Naive B cell (primary cell): Measurements from ENCODE around the gene SHKBP1. TPM values are rescaled to one million over a fixed set of nuclear protein-coding genes. Genes with fewer than 3 reads are reported as not detected.
"Not testable (repeated sequence)": the region's sequence is repeated elsewhere in the genome, so short reads cannot be mapped to it uniquely, and the experiment has no call there.

Source experiments
- ATAC-seq, 2 donors: fragments of 150-1000 bp; cut with Tn5 transposase; 2 replicates each; pipeline ENCODE4 v1.10.0; 2021; ENCODE audit warnings: low read depth in 2 of 2, mild to moderate bottlenecking in 2 of 2, moderate library complexity in 2 of 2
- DNase-seq: peaks from one replicate; pipeline ENCODE4 v3.0.0; 2022
- H3K27ac Mint-ChIP-seq, 6 donors: one replicate each; pipeline ENCODE4 v1.8.0; 2020 to 2022; ENCODE audit warnings: mild to moderate bottlenecking in 6 of 6, mixed read lengths in 6 of 6, moderate library complexity in 5 of 6, inconsistent platforms in 2 of 6
- H3K27me3 Mint-ChIP-seq, 3 donors: one replicate each; pipeline ENCODE4 v1.8.0; 2021 to 2022; ENCODE audit warnings: mixed read lengths in 3 of 3, mild to moderate bottlenecking in 1 of 3
- H3K36me3 Mint-ChIP-seq, 2 donors: one replicate each; pipeline ENCODE4 v1.8.0; 2020 to 2022; ENCODE audit warnings: mixed read lengths in 2 of 2, inconsistent platforms in 1 of 2, mild to moderate bottlenecking in 1 of 2
- H3K4me1 Mint-ChIP-seq, 3 donors: one replicate each; pipeline ENCODE4 v1.8.0; 2020 to 2022; ENCODE audit warnings: mixed read lengths in 3 of 3, inconsistent platforms in 1 of 3, mild to moderate bottlenecking in 1 of 3, moderate library complexity in 1 of 3
- H3K4me3 Mint-ChIP-seq, 8 donors: one replicate each; pipeline ENCODE4 v1.8.0; 2020 to 2022; ENCODE audit warnings: mild to moderate bottlenecking in 8 of 8, mixed read lengths in 8 of 8, moderate library complexity in 8 of 8, inconsistent platforms in 2 of 8
- H3K9me3 Mint-ChIP-seq, 7 donors: one replicate each; pipeline ENCODE4 v1.8.0; 2020 to 2022; ENCODE audit warnings: mixed read lengths in 7 of 7, mild to moderate bottlenecking in 5 of 7, inconsistent platforms in 2 of 7, moderate library complexity in 1 of 7
- polyA plus RNA-seq, 6 donors: library from polyadenylated mRNA; unstranded; fragments of 300-500 nt; fragmentation: Illumina TruSeq; gene quantifications; one replicate each; pipeline ENCODE4 v1.2.3, GENCODE V29; 2021; ENCODE audit warnings: low read depth in 6 of 6

SHKBP1 gene
- polyA plus RNA-seq, 6 donors from 2014 or later, result 125 to 196 (median 152) TPM

GRCh38 chr19:40547190-40547589 is 29.5 kb upstream of the SHKBP1 start:
- peaks cover 32 to 55% (median 39%) of the 10 kb centered on the region in 3 donors for H3K27me3 Mint-ChIP-seq
- not testable (repeated sequence) for ATAC-seq, DNase-seq, H3K27ac Mint-ChIP-seq, H3K36me3 Mint-ChIP-seq, H3K4me3 Mint-ChIP-seq
- H3K4me1 Mint-ChIP-seq, result peaks cover 11 to 12% (median 12%) of the 10 kb centered on the region in 3 donors
- H3K9me3 Mint-ChIP-seq, result peaks cover 0 to 10% (median 5%) of the 10 kb centered on the region in 7 donors

GRCh38 chr19:40547836-40548235 is 28.8 kb upstream of the SHKBP1 start:
- Mint-ChIP-seq H3K9me3 (peaks cover 0 to 10% (median 5%) of the 10 kb centered on the region in 7 donors), H3K27me3 (peaks cover 33 to 55% (median 38%) of the 10 kb centered on the region in 3 donors), H3K27ac (no peak overlapping the region), H3K4me3 (no peak overlapping the region), H3K36me3 (no peaks in the 10 kb centered on the region), H3K4me1 (peaks cover 11 to 12% (median 12%) of the 10 kb centered on the region in 3 donors)
- DNase-seq, result no peak
- ATAC-seq, result no peak

GRCh38 chr19:40549007-40549708 is 27.5 kb upstream of the SHKBP1 start:
- Mint-ChIP-seq H3K27me3 (peaks cover 46 to 67% (median 50%) of the 10 kb centered on the region in 3 donors), H3K4me1 (peaks cover 11 to 18% (median 16%) of the 10 kb centered on the region in 3 donors), H3K9me3 (peaks cover 0 to 10% (median 5%) of the 10 kb centered on the region in 7 donors), H3K4me3 (peak overlapping the region in 5 of 8 donors; percentile 2 to 35 (median 28)), H3K27ac (peak overlapping the region in 1 of 6 donors; percentile 12), H3K36me3 (peaks cover 0 to 7% of the 10 kb centered on the region in 2 donors)
- DNase-seq, result peak; percentile 30
- peak; percentile 75 to 85 for ATAC-seq

- ATAC-seq, result no peak
- Mint-ChIP-seq H3K27ac (no peak overlapping the region), H3K36me3 (peaks cover 0 to 7% of the 10 kb centered on the region in 2 donors), H3K4me3 (peak overlapping the region in 1 of 8 donors; percentile 21), H3K27me3 (peaks cover 60 to 84% (median 64%) of the 10 kb centered on the region in 3 donors), H3K9me3 (peaks cover 0 to 10% (median 7%) of the 10 kb centered on the region in 7 donors), H3K4me1 (peaks cover 15 to 18% (median 16%) of the 10 kb centered on the region in 3 donors)
- DNase-seq, result no peak
These were observed 25.7 kb upstream of the SHKBP1 start for GRCh38 chr19:40550951-40551350.

GRCh38 chr19:40552848-40553247 is 23.8 kb upstream of the SHKBP1 start:
- Mint-ChIP-seq H3K4me3 (no peak overlapping the region), H3K27ac (no peak overlapping the region), H3K9me3 (peaks cover 0 to 2% (median 0%) of the 10 kb centered on the region in 7 donors), H3K27me3 (peaks cover 56 to 83% (median 76%) of the 10 kb centered on the region in 3 donors), H3K36me3 (peaks cover 0 to 7% of the 10 kb centered on the region in 2 donors), H3K4me1 (peaks cover 15 to 18% (median 16%) of the 10 kb centered on the region in 3 donors)
- ATAC-seq (no peak), DNase-seq (no peak)

- Mint-ChIP-seq H3K27me3 (peaks cover 57 to 76% (median 70%) of the 10 kb centered on the region in 3 donors), H3K4me1 (peaks cover 10 to 13% (median 10%) of the 10 kb centered on the region in 3 donors), H3K9me3 (peaks cover 0 to 2% (median 0%) of the 10 kb centered on the region in 7 donors), H3K27ac (no peak overlapping the region), H3K4me3 (no peak overlapping the region), H3K36me3 (peaks cover 0 to 7% of the 10 kb centered on the region in 2 donors)
- ATAC-seq, result no peak
- DNase-seq, result no peak
These were observed 22.5 kb upstream of the SHKBP1 start for GRCh38 chr19:40553885-40554857.

GRCh38 chr19:40555978-40556689 is 20.5 kb upstream of the SHKBP1 start:
- DNase-seq, result no peak
- H3K36me3 Mint-ChIP-seq, result peaks cover 0 to 7% of the 10 kb centered on the region in 2 donors
- H3K4me3 Mint-ChIP-seq, result no peak overlapping the region
- no peak for ATAC-seq
- peaks cover 4 to 6% (median 5%) of the 10 kb centered on the region in 3 donors for H3K4me1 Mint-ChIP-seq
- H3K27me3 Mint-ChIP-seq, result peaks cover 51 to 76% (median 64%) of the 10 kb centered on the region in 3 donors
- H3K9me3 Mint-ChIP-seq, result peaks cover 0 to 2% (median 0%) of the 10 kb centered on the region in 7 donors
- H3K27ac Mint-ChIP-seq, result peak overlapping the region in 1 of 6 donors; percentile 84

- ATAC-seq (no peak), DNase-seq (no peak)
- Mint-ChIP-seq H3K27ac (no peak overlapping the region), H3K27me3 (peaks cover 51 to 79% (median 66%) of the 10 kb centered on the region in 3 donors), H3K4me1 (peaks cover 4 to 6% (median 5%) of the 10 kb centered on the region in 3 donors), H3K36me3 (peaks cover 0 to 14% of the 10 kb centered on the region in 2 donors), H3K4me3 (peak overlapping the region in 1 of 8 donors; percentile 80), H3K9me3 (peaks cover 0 to 2% (median 0%) of the 10 kb centered on the region in 7 donors)
These were observed 19.6 kb upstream of the SHKBP1 start for GRCh38 chr19:40556953-40557530.

GRCh38 chr19:40559394-40559793 is 17.3 kb upstream of the SHKBP1 start:
- peaks cover 0 to 2% (median 0%) of the 10 kb centered on the region in 7 donors for H3K9me3 Mint-ChIP-seq
- peaks cover 42 to 69% (median 53%) of the 10 kb centered on the region in 3 donors for H3K27me3 Mint-ChIP-seq
- no peak overlapping the region for H3K4me3 Mint-ChIP-seq
- DNase-seq, result no peak
- no peak for ATAC-seq
- peaks cover 0 to 5% (median 0%) of the 10 kb centered on the region in 3 donors for H3K4me1 Mint-ChIP-seq
- no peak overlapping the region for H3K27ac Mint-ChIP-seq
- peaks cover 0 to 9% of the 10 kb centered on the region in 2 donors for H3K36me3 Mint-ChIP-seq

- no peak for ATAC-seq
- Mint-ChIP-seq H3K4me3 (no peak overlapping the region), H3K36me3 (peaks cover 0 to 9% of the 10 kb centered on the region in 2 donors), H3K9me3 (peaks cover 0 to 2% (median 0%) of the 10 kb centered on the region in 7 donors), H3K27me3 (peaks cover 37 to 69% (median 53%) of the 10 kb centered on the region in 3 donors), H3K27ac (no peak overlapping the region), H3K4me1 (peaks cover 0 to under 1% (median 0%) of the 10 kb centered on the region in 3 donors)
- DNase-seq, result no peak
These were observed 16.6 kb upstream of the SHKBP1 start for GRCh38 chr19:40560092-40560507.

- no peaks in the 10 kb centered on the region for H3K9me3 Mint-ChIP-seq
- peaks cover 37 to 72% (median 56%) of the 10 kb centered on the region in 3 donors for H3K27me3 Mint-ChIP-seq
- H3K36me3 Mint-ChIP-seq, result peaks cover 0 to 9% of the 10 kb centered on the region in 2 donors
- H3K4me1 Mint-ChIP-seq, result peaks cover 0 to 3% (median 0%) of the 10 kb centered on the region in 3 donors
- DNase-seq (no peak), ATAC-seq (no peak)
- no peak overlapping the region for H3K4me3 Mint-ChIP-seq
- peak overlapping the region in 1 of 6 donors; percentile 73 for H3K27ac Mint-ChIP-seq
These were observed 14.7 kb upstream of the SHKBP1 start for GRCh38 chr19:40561947-40562346.

- DNase-seq, ATAC-seq, H3K9me3 Mint-ChIP-seq, H3K4me1 Mint-ChIP-seq, H3K27ac Mint-ChIP-seq, H3K36me3 Mint-ChIP-seq, H3K4me3 Mint-ChIP-seq: not testable (repeated sequence)
- peaks cover 23 to 74% (median 44%) of the 10 kb centered on the region in 3 donors for H3K27me3 Mint-ChIP-seq
These were observed 12.1 kb upstream of the SHKBP1 start for GRCh38 chr19:40564535-40564934.
